ENCODE data around the gene SBF2. TPM values are rescaled to one million over a fixed set of nuclear protein-coding genes. Genes with fewer than 3 reads are reported as not detected.
A peak's percentile ranks its signal among the peaks of the same experiment; 100 is the strongest.

Gene SBF2
- total and polyA plus RNA-seq, 2 of the 13 experiments (the other 11 are each of a cell fraction or from before 2014, with no cell fraction given), result 24.0 to 45.8 TPM

GRCh38 chr11:10302744-10303557 lies 8.9 kb upstream of the SBF2 start (continued):
- TF ChIP-seq UBTF (CRISPR knock-in tag; IDR thresholded peaks at IDR 0.05) (peak; percentile 72), ZNF572 (CRISPR knock-in tag; IDR thresholded peaks at IDR 0.05) (0 out of 2 replicates have a peak, but pooled peaks have one; percentile 14), RFX1 (IDR thresholded peaks at IDR 0.05) (no peak), RXRB (CRISPR knock-in tag; IDR thresholded peaks at IDR 0.05; ENCODE audit: borderline replicate concordance) (0 out of 2 replicates have a peak, but pooled peaks have one; percentile 25), MYPOP (CRISPR knock-in tag; IDR thresholded peaks at IDR 0.05) (peak; percentile 68; the same call in 1 of the 2 replicates), ZNF772 (CRISPR knock-in tag; IDR thresholded peaks at IDR 0.05) (0 out of 2 replicates have a peak, but pooled peaks have one; percentile 38), TP53 (CRISPR knock-in tag; conservative IDR thresholded peaks at IDR 0.05) (no peak; the same call in 1 of the 2 replicates), ZNF350 (CRISPR knock-in tag; IDR thresholded peaks at IDR 0.05; ENCODE audit: borderline replicate concordance, low read depth) (no peak; the same call in none of the 2 replicates), TSC22D2 (CRISPR knock-in tag; IDR thresholded peaks at IDR 0.05; ENCODE audit: borderline replicate concordance) (no peak; the same call in 1 of the 2 replicates), CBX2 (IDR thresholded peaks at IDR 0.05; ENCODE audit: low read depth, low read length) (no peak), CBX2 (CRISPR knock-in tag; IDR thresholded peaks at IDR 0.05; ENCODE audit: low read depth) (no peak), ISL2 (CRISPR knock-in tag; IDR thresholded peaks at IDR 0.05) (0 out of 2 replicates have a peak, but pooled peaks have one; percentile 34), CENPT (CRISPR knock-in tag; IDR thresholded peaks at IDR 0.05; ENCODE audit: low read depth) (no peak), CEBPZ (IDR thresholded peaks at IDR 0.05; ENCODE audit: low read length) (no peak), BRF2 (CRISPR knock-in tag; IDR thresholded peaks at IDR 0.05) (no peak), BCLAF1 (IDR thresholded peaks at IDR 0.05) (no peak), NR3C1 (CRISPR knock-in tag; IDR thresholded peaks at IDR 0.05) (no peak), ZNF615 (CRISPR knock-in tag; IDR thresholded peaks at IDR 0.05; ENCODE audit: borderline replicate concordance) (no peak)
